ENCODE measurements around the gene FGFBP2.

DNA sequence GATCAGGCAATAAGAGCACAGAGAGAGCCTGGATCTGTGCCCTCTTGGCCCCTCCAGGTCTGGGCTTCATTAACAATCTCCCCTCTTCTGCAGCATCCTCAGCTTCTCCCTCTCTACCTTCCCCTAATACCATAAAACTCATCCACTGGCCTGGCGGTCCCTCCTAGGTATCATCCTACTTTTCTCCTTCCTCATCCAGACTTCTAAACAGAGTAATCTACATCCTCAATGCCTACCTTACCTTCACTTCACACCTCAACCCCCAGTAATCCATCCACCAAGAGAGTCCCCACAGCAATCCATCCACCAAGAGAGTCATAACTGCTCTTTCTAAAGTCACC is 41.4 kb downstream of the FGFBP2 start:
- TF ChIP-seq, protein P1, sequence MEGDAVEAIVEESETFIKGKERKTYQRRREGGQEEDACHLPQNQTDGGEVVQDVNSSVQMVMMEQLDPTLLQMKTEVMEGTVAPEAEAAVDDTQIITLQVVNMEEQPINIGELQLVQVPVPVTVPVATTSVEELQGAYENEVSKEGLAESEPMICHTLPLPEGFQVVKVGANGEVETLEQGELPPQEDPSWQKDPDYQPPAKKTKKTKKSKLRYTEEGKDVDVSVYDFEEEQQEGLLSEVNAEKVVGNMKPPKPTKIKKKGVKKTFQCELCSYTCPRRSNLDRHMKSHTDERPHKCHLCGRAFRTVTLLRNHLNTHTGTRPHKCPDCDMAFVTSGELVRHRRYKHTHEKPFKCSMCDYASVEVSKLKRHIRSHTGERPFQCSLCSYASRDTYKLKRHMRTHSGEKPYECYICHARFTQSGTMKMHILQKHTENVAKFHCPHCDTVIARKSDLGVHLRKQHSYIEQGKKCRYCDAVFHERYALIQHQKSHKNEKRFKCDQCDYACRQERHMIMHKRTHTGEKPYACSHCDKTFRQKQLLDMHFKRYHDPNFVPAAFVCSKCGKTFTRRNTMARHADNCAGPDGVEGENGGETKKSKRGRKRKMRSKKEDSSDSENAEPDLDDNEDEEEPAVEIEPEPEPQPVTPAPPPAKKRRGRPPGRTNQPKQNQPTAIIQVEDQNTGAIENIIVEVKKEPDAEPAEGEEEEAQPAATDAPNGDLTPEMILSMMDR (IDR thresholded peaks at IDR 0.05; ENCODE audit: low read depth, low read length, poor library complexity, severe bottlenecking) = no peak
- TF ChIP-seq EZH2phosphoT487 (IDR thresholded peaks at IDR 0.05; ENCODE audit: borderline replicate concordance, low read length) = no peak

Measured in DOHH2 (cell line).